HG03439 (cell line): ENCODE data around the gene KLHL41.

ENCODE experiments used
- ATAC-seq: cut with Tn5 transposase; IDR thresholded peaks from one replicate; pipeline ENCODE4 v1.9.1; 2021; ENCODE audit warnings: mild to moderate bottlenecking, moderate library complexity; ENCODE audit not compliant: unreplicated experiment

Gene KLHL41

GRCh38 chr2:169509298-169509885 lies at the start of gene KLHL41:
TSS of gene KLHL41 (plus strand) at chr2:169509702. CDS start at chr2:169509779, 77 bp downstream.
- ATAC-seq = no peak

GRCh38 chr2:169461143-169461542 lies 48.4 kb upstream of the KLHL41 start:
- no peak for ATAC-seq

DNA sequence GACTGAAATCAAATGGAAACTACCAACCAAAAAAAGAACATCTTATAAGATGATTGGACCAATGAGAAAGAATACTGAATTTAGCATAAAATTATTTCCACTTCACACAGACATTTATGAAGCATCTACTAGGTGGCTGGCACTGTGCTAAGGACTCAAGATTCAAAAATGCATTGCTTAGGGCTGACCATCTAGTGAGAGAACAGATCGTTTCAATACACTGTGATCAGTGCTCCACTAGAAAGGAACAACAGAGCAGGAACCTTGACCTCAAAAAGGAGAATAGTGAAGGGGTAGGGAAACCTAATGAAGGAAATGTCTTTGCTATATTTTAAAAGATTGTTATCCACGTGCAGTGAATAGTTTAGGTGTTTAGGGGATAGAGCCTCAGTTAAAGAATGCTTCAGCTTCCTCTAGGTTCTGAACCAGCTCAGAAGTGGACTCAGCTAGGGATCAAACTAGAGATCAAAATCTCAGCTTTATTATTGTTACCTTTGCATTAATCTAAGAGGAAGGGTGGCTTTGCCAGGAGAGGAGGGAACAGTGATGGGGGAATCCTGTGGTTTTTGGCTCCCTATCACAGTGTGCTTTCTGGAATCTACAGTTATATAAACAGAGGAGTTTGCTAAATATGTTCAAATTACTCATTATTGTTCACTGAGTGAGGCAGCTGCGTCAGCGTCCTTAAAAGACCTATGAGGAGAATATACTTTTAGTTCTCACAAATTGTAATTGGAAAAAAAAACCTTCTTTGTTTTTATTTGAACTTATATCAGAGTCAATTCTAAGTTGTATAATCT lies 46.4 kb upstream of the KLHL41 start:
- no peak for ATAC-seq

DNA sequence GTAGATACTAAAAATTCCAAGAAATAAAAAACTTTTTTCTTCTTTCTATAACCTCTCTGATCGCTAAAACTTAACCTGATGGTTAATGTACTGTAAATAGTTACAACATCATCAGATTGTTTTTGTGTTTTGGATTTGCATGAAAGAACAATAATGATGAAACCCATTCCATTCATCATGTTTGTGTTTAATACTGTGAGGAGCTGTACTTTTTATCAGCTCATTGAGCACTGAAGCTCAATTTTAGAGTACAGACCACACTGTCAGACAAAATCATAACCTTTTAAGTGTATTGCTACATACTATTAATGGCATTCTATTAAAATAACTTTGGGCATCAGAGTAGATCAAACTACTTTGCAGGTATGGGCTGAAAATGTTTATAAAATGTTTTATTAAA lies 45.0 kb upstream of the KLHL41 start:
- no peak for ATAC-seq

- ATAC-seq = no peak
Measured at GRCh38 chr2:169464882-169465281, 44.6 kb upstream of the KLHL41 start.

GRCh38 chr2:169468841-169469240 lies 40.7 kb upstream of the KLHL41 start:
- no peak for ATAC-seq

DNA sequence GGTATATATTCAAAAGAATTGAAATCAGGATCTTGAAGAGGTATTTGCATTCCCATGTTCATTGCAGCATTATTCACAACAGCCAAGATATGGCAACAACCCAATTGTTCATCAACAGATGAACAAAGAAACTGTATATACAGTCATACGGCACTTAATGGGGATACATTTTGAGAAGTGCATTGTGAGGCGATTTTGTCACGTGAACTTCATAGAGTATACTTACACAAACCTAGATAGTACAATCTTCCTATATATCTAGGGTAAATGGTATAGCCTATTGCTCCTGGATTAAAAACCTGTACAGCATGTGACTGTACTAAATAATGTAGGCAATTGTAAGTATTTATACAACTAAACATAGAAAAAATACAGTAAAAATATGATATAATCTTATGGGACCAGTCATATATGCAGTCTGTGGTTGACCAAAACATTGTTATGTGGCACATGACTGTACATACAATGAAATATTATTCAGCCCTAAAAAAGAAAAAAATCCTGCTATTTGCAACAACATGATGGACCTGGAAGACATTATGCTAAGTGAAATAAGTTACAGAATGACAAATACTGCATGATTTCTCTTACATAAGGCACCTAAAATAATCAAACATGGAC lies 39.4 kb upstream of the KLHL41 start:
- no peak for ATAC-seq

DNA sequence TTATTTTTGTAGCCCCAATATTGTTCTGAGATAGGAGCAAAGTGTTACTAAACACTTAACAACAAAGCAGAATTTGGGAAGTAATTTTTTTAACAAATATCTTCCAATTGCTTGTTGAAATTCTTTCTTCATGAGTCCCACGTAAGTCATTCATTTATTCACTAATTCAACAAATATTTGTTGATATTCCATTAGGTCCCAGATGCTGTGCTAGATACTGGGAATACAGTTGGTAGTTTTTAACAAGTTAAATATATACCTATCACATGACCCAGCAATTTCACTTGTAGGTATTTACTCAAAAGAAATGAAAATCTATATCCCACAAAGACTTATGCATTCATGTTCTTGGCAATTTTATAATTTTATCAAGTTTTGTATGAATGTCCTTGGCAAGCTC lies 37.3 kb upstream of the KLHL41 start:
- ATAC-seq = no peak

DNA sequence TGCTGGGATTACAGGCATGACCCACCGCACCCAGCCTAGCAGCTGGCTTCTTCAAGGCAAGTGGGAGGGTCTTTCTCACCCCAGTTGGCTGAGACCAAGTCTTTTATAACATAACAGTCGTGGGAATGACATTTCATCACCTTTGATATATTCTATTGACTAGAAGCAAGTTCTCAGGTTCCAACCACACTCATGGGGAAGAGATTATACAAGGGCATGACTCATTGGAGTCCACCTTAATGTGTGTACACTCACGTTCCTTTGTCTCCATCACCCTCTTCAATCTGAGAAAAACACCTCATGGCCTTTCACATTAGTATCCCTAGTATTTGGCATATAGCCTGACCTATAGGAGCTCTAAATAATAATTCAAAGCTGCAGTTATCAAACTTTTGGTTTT lies 33.0 kb upstream of the KLHL41 start:
- no peak for ATAC-seq

GRCh38 chr2:169478339-169478738 lies 31.2 kb upstream of the KLHL41 start:
- ATAC-seq = no peak

GRCh38 chr2:169478745-169479256 lies 30.7 kb upstream of the KLHL41 start:
- ATAC-seq = no peak

DNA sequence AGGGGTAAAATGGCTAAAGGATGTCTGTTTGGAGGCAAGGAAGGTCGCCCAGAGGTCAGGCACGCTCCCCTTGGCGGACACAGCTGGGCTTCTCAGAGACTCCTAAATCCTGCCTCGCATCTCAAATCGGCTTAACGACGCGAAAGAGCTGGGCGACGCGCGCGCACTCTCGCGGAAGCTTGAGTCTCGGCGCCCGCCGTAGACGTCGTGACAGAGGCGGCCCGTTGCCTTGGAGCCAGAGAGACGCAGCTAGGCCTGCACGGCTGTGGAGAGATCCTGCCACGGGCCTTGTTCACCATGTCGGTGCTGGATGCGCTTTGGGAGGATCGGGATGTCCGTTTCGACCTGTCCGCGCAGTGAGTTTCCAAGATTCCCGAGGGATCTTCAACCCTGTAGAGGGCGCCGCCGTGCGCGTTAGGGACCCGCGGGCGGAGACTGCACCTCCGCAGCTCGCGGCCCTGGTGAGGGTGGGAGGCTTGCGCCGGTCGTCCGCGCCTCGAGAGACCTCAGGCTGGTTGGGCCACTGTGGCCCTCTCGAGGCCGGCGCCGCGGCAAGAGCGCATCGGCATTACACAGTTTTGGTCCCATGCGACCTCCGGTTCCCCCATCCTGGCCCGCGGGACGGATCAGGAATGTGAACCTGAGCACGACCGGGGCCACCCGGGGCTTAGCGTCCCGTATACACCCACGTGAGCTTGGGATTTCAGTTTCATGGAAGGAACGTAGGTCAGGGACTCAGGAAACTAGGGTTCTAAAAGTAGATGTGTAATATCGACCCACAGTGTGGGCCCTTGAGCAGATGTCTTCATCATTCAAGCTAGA lies 30.0 kb upstream of the KLHL41 start, which contains the start of gene BBS5:
BBS5 (plus strand) TSS at position 238 of the 822 bp plus-strand sequence; CDS start at position 298, 60 bp downstream.
- peak; percentile 94 for ATAC-seq

GRCh38 chr2:169480079-169480465 lies 29.4 kb upstream of the KLHL41 start:
- ATAC-seq = no peak

- no peak for ATAC-seq
Measured at GRCh38 chr2:169485650-169486138, 23.8 kb upstream of the KLHL41 start.

GRCh38 chr2:169486487-169486886 lies 23.0 kb upstream of the KLHL41 start:
- no peak for ATAC-seq

DNA sequence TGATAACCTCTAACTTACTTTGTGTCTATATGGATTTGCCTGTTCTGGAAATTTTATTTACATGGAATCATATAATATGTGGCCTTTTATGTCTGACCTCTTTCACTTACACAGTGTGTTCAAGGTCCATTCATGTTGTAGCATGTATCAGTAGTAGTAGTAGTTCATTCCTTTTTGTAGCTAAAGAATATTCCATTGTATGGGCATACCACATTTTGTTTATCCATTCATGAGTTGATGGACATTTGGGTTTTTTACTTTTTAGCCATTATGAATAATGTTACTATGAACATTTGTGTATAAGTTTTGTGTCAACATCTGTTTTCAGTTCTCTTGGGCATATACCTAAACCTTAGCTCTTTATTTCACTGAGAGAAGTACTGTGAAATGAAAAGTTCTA lies 18.7 kb upstream of the KLHL41 start:
- ATAC-seq = no peak

DNA sequence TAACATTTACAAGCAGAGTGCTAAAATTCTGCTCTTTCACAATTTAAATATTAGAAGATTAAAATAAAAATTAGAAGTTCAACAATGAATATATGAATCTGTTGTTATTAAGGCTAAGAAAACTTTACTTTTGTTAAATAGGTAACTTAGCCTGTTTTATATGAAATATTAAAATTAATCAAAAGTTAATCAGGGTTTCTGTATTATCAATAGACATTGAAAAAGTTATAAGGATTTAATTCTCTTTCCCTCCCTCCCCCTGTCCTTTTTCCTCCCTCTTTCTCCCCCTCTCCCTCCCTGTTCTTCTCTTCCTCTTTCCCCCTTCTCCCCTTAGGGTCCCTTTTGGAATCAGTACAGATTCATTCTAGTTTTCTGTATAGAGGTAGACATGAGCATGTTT lies 18.1 kb upstream of the KLHL41 start:
- no peak for ATAC-seq

GRCh38 chr2:169493360-169493759 lies 16.1 kb upstream of the KLHL41 start:
- no peak for ATAC-seq

GRCh38 chr2:169495310-169495928 lies 14.1 kb upstream of the KLHL41 start:
- ATAC-seq = no peak

GRCh38 chr2:169504651-169505050 lies 4.9 kb upstream of the KLHL41 start:
- no peak for ATAC-seq
